ENCODE measurements around the gene TCF12. TPM values are rescaled to one million over a fixed set of nuclear protein-coding genes. Genes with fewer than 3 reads are reported as not detected.
"Not testable (repeated sequence)": the region's sequence is repeated elsewhere in the genome, so short reads cannot be mapped to it uniquely, and the experiment has no call there.

Gene TCF12
- polyA plus RNA-seq, 3 donors: 8.2 to 20.1 (median 16.6) TPM

- 74 to 87% (median 77%) methylated on average over 6 of the region's 6 CpGs for WGBS, 3 donors
These were observed 176.1 kb downstream of the TCF12 start for GRCh38 chr15:57094321-57095257.

GRCh38 chr15:57095896-57096295, 177.5 kb downstream of the TCF12 start:
- no peak overlapping the region for H3K27ac ChIP-seq (ENCODE audit: low read depth, low read length)
- 66 to 81% (median 80%) methylated on average over 4 of the region's 4 CpGs for WGBS, 3 donors

More at GRCh38 chr15:57094321-57095257, 176.1 kb downstream of the TCF12 start:
- H3K27ac ChIP-seq (ENCODE audit: low read depth, low read length): no peak overlapping the region

- 93 to 100% (median 98%) methylated on average over 1 of the region's 1 CpG for WGBS, 3 donors
- H3K27ac ChIP-seq (ENCODE audit: low read depth, low read length): no peak overlapping the region
These were observed 178.8 kb downstream of the TCF12 start for GRCh38 chr15:57097246-57097645.

- WGBS, 3 donors: 77 to 88% (median 84%) methylated on average over 4 of the region's 4 CpGs
These were observed 179.6 kb downstream of the TCF12 start for GRCh38 chr15:57097919-57098543.

GRCh38 chr15:57098896-57099295, 180.5 kb downstream of the TCF12 start:
- WGBS, 3 donors: 72 to 90% (median 74%) methylated on average over 2 of the region's 2 CpGs
- no peak overlapping the region for H3K27ac ChIP-seq (ENCODE audit: low read depth, low read length)

More at GRCh38 chr15:57097919-57098543, 179.6 kb downstream of the TCF12 start:
- H3K27ac ChIP-seq (ENCODE audit: low read depth, low read length): not testable (repeated sequence)

GRCh38 chr15:57100136-57100539, 181.7 kb downstream of the TCF12 start:
- 84 to 98% (median 88%) methylated on average over 4 of the region's 4 CpGs for WGBS, 3 donors
- H3K27ac ChIP-seq (ENCODE audit: low read depth, low read length): no peak overlapping the region

GRCh38 chr15:57102858-57103257, 184.4 kb downstream of the TCF12 start:
- WGBS, 3 donors: 79 to 86% (median 84%) methylated on average over 5 of the region's 5 CpGs
- no peak overlapping the region for H3K27ac ChIP-seq (ENCODE audit: low read depth, low read length)

- no peak overlapping the region for H3K27ac ChIP-seq (ENCODE audit: low read depth, low read length)
- 84 to 92% (median 91%) methylated on average over 2 of the region's 2 CpGs for WGBS, 3 donors
These were observed 189.9 kb downstream of the TCF12 start for GRCh38 chr15:57108296-57108695.

GRCh38 chr15:57109005-57109404, 190.6 kb downstream of the TCF12 start:
- WGBS, 3 donors: 87 to 96% (median 91%) methylated on average over 2 of the region's 2 CpGs
- no peak overlapping the region for H3K27ac ChIP-seq (ENCODE audit: low read depth, low read length)

- H3K27ac ChIP-seq (ENCODE audit: low read depth, low read length): no peak overlapping the region
- 95 to 96% (median 95%) methylated on average over 4 of the region's 4 CpGs for WGBS, 3 donors
These were observed 192.6 kb downstream of the TCF12 start for GRCh38 chr15:57111002-57111401.

- WGBS, 3 donors: 76 to 88% (median 86%) methylated on average over 2 of the region's 2 CpGs
These were observed 193.7 kb downstream of the TCF12 start for GRCh38 chr15:57112178-57112577.

GRCh38 chr15:57114070-57114469, 195.6 kb downstream of the TCF12 start:
- 48 to 69% (median 54%) methylated on average over 3 of the region's 3 CpGs for WGBS, 3 donors
- H3K27ac ChIP-seq (ENCODE audit: low read depth, low read length): no peak overlapping the region

More at GRCh38 chr15:57112178-57112577, 193.7 kb downstream of the TCF12 start:
- no peak overlapping the region for H3K27ac ChIP-seq (ENCODE audit: low read depth, low read length)

- 51 to 55% (median 53%) methylated on average over 2 of the region's 2 CpGs for WGBS, 3 donors
- H3K27ac ChIP-seq (ENCODE audit: low read depth, low read length): no peak overlapping the region
These were observed 199.8 kb downstream of the TCF12 start for GRCh38 chr15:57118013-57118799.

- no peak overlapping the region for H3K27ac ChIP-seq (ENCODE audit: low read depth, low read length)
- WGBS, 3 donors: 33 to 75% (median 41%) methylated on average over 2 of the region's 2 CpGs
These were observed 203.8 kb downstream of the TCF12 start for GRCh38 chr15:57122080-57122840.

GRCh38 chr15:57124036-57124435, 205.6 kb downstream of the TCF12 start:
- no peak overlapping the region for H3K27ac ChIP-seq (ENCODE audit: low read depth, low read length)
- WGBS, 3 donors: 100% methylated on average over 1 of the region's 1 CpG

- no peak overlapping the region for H3K27ac ChIP-seq (ENCODE audit: low read depth, low read length)
- WGBS, 3 donors: 85 to 100% (median 91%) methylated on average over 3 of the region's 3 CpGs
These were observed 210.6 kb downstream of the TCF12 start for GRCh38 chr15:57129064-57129463.

- no peak overlapping the region for H3K27ac ChIP-seq (ENCODE audit: low read depth, low read length)
- WGBS, 3 donors: 79 to 83% (median 80%) methylated on average over 4 of the region's 4 CpGs
These were observed 212.5 kb downstream of the TCF12 start for GRCh38 chr15:57130956-57131355.

All from adipose tissue (tissue), 3 donors.